H1 (cell line): ENCODE measurements around the gene FNDC3A. TPM values are rescaled to one million over a fixed set of nuclear protein-coding genes. Genes with fewer than 3 reads are reported as not detected.
"Not testable (repeated sequence)": the region's sequence is repeated elsewhere in the genome, so short reads cannot be mapped to it uniquely, and the experiment has no call there.

Experiments used
- CTCF ChIA-PET: fragments of 300-600 bp; sonication (Branson Sonifier 250); formaldehyde crosslinking; loops from one replicate; lab custom pipeline; 2021; ENCODE audit not compliant: partially characterized antibody; lab: Charles Lee
- POLR2A ChIA-PET: fragments of 300-600 bp; sonication (Branson Sonifier 250); formaldehyde crosslinking; loops from one replicate; lab custom pipeline; 2021; ENCODE audit warnings: inconsistent platforms; ENCODE audit not compliant: partially characterized antibody; lab: Charles Lee
- DNase-seq, 2 experiments: peaks; one replicate each; pipeline versions ENCODE4 v3.0.0 to v3.0.0-alpha.2; 2010 to 2022; ENCODE audit warnings: low spot score in 2 of 2, low read depth in 1 of 2, mixed read lengths in 1 of 2
- FAIRE-seq: peaks from 2 replicates; lab custom pipeline; 2011; peaks lifted over from hg19 to GRCh38; lab: Jason Lieb, UNC
- H2AFZ ChIP-seq: 2 replicates; pipeline ENCODE4 v1.8.1; 2012; ENCODE audit warnings: low read length, inconsistent platforms
- H2AK5ac ChIP-seq: 2 replicates; pipeline ENCODE4 v1.6.1; 2013; ENCODE audit warnings: low read depth, low read length
- H2BK120ac ChIP-seq: replicated peaks from 2 replicates; pipeline ENCODE3; 2013; ENCODE audit warnings: low read depth, low read length, inconsistent platforms
- H2BK12ac ChIP-seq: 2 replicates; pipeline ENCODE4 v1.6.1; 2013; ENCODE audit warnings: low read depth, low read length
- H2BK15ac ChIP-seq: 2 replicates; pipeline ENCODE4 v1.6.1; 2013; ENCODE audit warnings: low read length
- H2BK20ac ChIP-seq: 2 replicates; pipeline ENCODE4 v1.6.1; 2013; ENCODE audit warnings: low read length
- H2BK5ac ChIP-seq: 2 replicates; pipeline ENCODE4 v1.6.1; 2013; ENCODE audit warnings: low read depth, low read length
- H3K14ac ChIP-seq: 2 replicates; pipeline ENCODE4 v1.6.1; 2013; ENCODE audit warnings: inconsistent platforms; ENCODE audit not compliant: insufficient read length
- H3K18ac ChIP-seq: 2 replicates; pipeline ENCODE4 v1.6.1; 2013; ENCODE audit warnings: low read length; ENCODE audit errors: extremely low read depth
- H3K23ac ChIP-seq: 2 replicates; pipeline ENCODE4 v1.6.1; 2013; ENCODE audit warnings: inconsistent platforms; ENCODE audit not compliant: insufficient read length
- H3K23me2 ChIP-seq: 2 replicates; pipeline ENCODE4 v1.6.1; 2013; ENCODE audit warnings: low read depth, low read length
- H3K27ac ChIP-seq: 2 replicates; pipeline ENCODE4 v1.6.1; 2011; ENCODE audit warnings: low read depth, low read length, inconsistent platforms
- H3K27me3 ChIP-seq, 4 experiments: replicated peaks in 1 of 4; 1 replicate in 1 of 4; 2 replicates in 3 of 4; pipeline versions ENCODE4 v1.6.1 to v1.8.1; 2011 to 2013; ENCODE audit warnings: low read length in 3 of 4, mild to moderate bottlenecking in 3 of 4, inconsistent platforms in 2 of 4, mixed read lengths in 2 of 4, moderate library complexity in 1 of 4; ENCODE audit not compliant: control insufficient read depth in 3 of 4, insufficient read depth in 3 of 4; ENCODE audit errors: extremely low read depth in 1 of 4
- H3K36me3 ChIP-seq, 4 experiments: 2 replicates each; pipeline versions ENCODE4 v1.6.1 to v1.8.1; 2011 to 2013; ENCODE audit warnings: mild to moderate bottlenecking in 4 of 4, low read length in 3 of 4, moderate library complexity in 2 of 4, control low read depth in 1 of 4, inconsistent platforms in 1 of 4; ENCODE audit not compliant: insufficient read depth in 4 of 4, control insufficient read depth in 2 of 4
- H3K4ac ChIP-seq: replicated peaks from 2 replicates; pipeline ENCODE3; 2013; ENCODE audit warnings: low read length, low read depth, mixed read lengths, inconsistent platforms; ENCODE audit not compliant: insufficient read length
- H3K4me1 ChIP-seq, 4 experiments: replicated peaks in 1 of 4; 1 replicate in 1 of 4; 2 replicates in 3 of 4; pipeline versions ENCODE4 v1.6.1 to v1.8.1; 2011 to 2013; ENCODE audit warnings: low read length in 3 of 4, inconsistent platforms in 2 of 4, mixed read lengths in 1 of 4; ENCODE audit not compliant: insufficient read depth in 4 of 4, control insufficient read depth in 3 of 4
- H3K4me2 ChIP-seq, 2 experiments: 2 replicates each; pipeline versions ENCODE4 v1.6.1 to v1.8.1; 2011 to 2013; ENCODE audit warnings: low read depth in 2 of 2, low read length in 2 of 2, control low read depth in 1 of 2, inconsistent platforms in 1 of 2, mild to moderate bottlenecking in 1 of 2; ENCODE audit not compliant: insufficient read depth in 1 of 2
- H3K4me3 ChIP-seq, 4 experiments: fragments of 200-600, 300-600 bp in 1 of 4; sonication (generic), shearing (Covaris generic), sonication (Bioruptor Twin) in 1 of 4; 2 replicates each; pipeline versions ENCODE4 v1.5.1 to v1.8.1; 2011 to 2016; ENCODE audit warnings: low read length in 4 of 4, low read depth in 3 of 4, control low read depth in 2 of 4, inconsistent platforms in 2 of 4, mild to moderate bottlenecking in 2 of 4, mixed read lengths in 1 of 4, moderate library complexity in 1 of 4; ENCODE audit not compliant: insufficient read depth in 2 of 4; ENCODE audit errors: extremely low read depth in 1 of 4
- H3K56ac ChIP-seq: replicated peaks from 2 replicates; pipeline ENCODE3; 2013; ENCODE audit warnings: low read depth, mild to moderate bottlenecking, mixed read lengths, low read length, inconsistent platforms; ENCODE audit not compliant: insufficient read length
- H3K79me1 ChIP-seq: 2 replicates; pipeline ENCODE4 v1.6.1; 2013; ENCODE audit warnings: low read depth, low read length, control low read depth
- H3K79me2 ChIP-seq, 2 experiments: 2 replicates each; pipeline versions ENCODE4 v1.6.1 to v1.8.1; 2012 to 2013; ENCODE audit warnings: low read length in 2 of 2, mild to moderate bottlenecking in 2 of 2, inconsistent platforms in 1 of 2; ENCODE audit not compliant: insufficient read depth in 2 of 2, control insufficient read depth in 1 of 2
- H3K9ac ChIP-seq, 4 experiments: replicated peaks in 1 of 4; 1 replicate in 1 of 4; 2 replicates in 3 of 4; pipeline versions ENCODE4 v1.6.1 to v1.8.1; 2011 to 2013; ENCODE audit warnings: low read depth in 3 of 4, low read length in 3 of 4, control low read depth in 2 of 4, mild to moderate bottlenecking in 2 of 4, moderate library complexity in 2 of 4, inconsistent platforms in 1 of 4; ENCODE audit errors: extremely low read depth in 1 of 4
- H3K9me3 ChIP-seq, 2 experiments: 2 replicates each; pipeline versions ENCODE4 v1.6.1 to v1.8.1; 2012 to 2013; ENCODE audit warnings: mild to moderate bottlenecking in 2 of 2, moderate library complexity in 2 of 2, control low read depth in 1 of 2, inconsistent platforms in 1 of 2, low read depth in 1 of 2, low read length in 1 of 2, mixed read lengths in 1 of 2; ENCODE audit not compliant: insufficient read depth in 2 of 2
- H4K20me1 ChIP-seq, 2 experiments: replicated peaks in 1 of 2; 2 replicates each; pipeline versions ENCODE3 to v1.8.1; 2011 to 2013; ENCODE audit warnings: inconsistent platforms in 2 of 2, low read length in 2 of 2, mild to moderate bottlenecking in 1 of 2; ENCODE audit not compliant: insufficient read depth in 2 of 2, control insufficient read depth in 1 of 2
- H4K5ac ChIP-seq: 2 replicates; pipeline ENCODE4 v1.6.1; 2013; ENCODE audit warnings: low read length, low read depth, mixed read lengths, inconsistent platforms; ENCODE audit not compliant: insufficient read length
- H4K8ac ChIP-seq: 2 replicates; pipeline ENCODE4 v1.8.0; 2013; ENCODE audit warnings: mild to moderate bottlenecking, moderate library complexity, low read length, inconsistent platforms; ENCODE audit not compliant: insufficient read depth; ENCODE audit errors: extremely low read depth
- H4K91ac ChIP-seq: replicated peaks from 2 replicates; pipeline ENCODE3; 2013; ENCODE audit warnings: low read length, mixed read lengths, inconsistent platforms; ENCODE audit not compliant: insufficient read length
- WGBS, 2 experiments: shearing (Covaris generic) in 1 of 2; methylation state at CpG; one replicate each; pipeline versions ENCODE4 v1.1.6 to v1.1.7; 2013 to 2015; ENCODE audit warnings: low lambda C conversion rate in 2 of 2, mixed read lengths in 2 of 2, inconsistent platforms in 1 of 2, low coverage in 1 of 2, missing lambda C conversion rate in 1 of 2; ENCODE audit not compliant: insufficient replicate concordance in 2 of 2, insufficient coverage in 1 of 2, insufficient read length in 1 of 2; ENCODE audit errors: extremely low coverage in 1 of 2, missing lambda C conversion rate in 1 of 2; 5-methylcytosine and 5-hydroxymethylcytosine counted together
- polyA plus RNA-seq, 7 experiments: library from polyadenylated mRNA; depleted of rRNA in 3 of 7; stranded (reverse) in 5 of 7; unstranded in 2 of 7; fragments of >200 nt in 5 of 7; fragments of 200-250 nt in 2 of 7; gene quantifications; 1 replicate in 5 of 7; 2 replicates in 1 of 7; 4 replicates in 1 of 7; pipeline versions ENCODE4 v1.2.1 to v1.2.3, GENCODE V29; 2011 to 2013; ENCODE audit warnings: missing spikeins in 2 of 7, mixed read lengths in 2 of 7
- total RNA-seq: library from RNA; stranded (reverse); fragmentation: NEBNext Ultra II Directional; extraction: Animal tissue kit (Norgen Biotek cat#: 25700); gene quantifications from 2 replicates; pipeline ENCODE4 v1.2.1, GENCODE V29; 2021

Gene FNDC3A
- total and polyA plus RNA-seq, 2 of the 8 experiments (the other 6 are each of a cell fraction or from before 2014, with no cell fraction given) = 14.6 to 26.0 TPM

DNA sequence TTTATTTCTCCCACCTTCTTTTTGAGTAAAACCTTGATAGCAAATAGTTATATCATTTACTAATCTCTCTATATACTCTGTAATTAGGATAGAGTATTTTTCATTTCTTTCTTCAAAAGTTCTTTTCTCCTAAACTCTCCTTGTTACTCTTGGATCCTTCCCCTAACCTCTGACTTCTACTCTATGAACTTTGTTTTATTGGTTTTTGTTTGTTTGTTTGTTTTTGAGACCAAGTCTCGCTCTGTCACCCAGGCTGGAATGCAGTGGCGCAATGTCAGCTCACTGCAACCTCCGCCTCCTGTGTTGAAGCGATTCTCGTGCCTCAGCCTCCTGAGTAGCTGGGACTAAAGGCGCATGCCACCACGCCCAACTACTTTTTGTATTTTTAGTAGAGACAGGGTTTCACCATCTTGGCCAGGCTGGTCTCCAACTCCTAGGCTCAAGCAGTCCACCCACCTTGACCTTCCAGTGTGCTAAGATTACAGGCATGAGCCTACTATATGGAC is 161.5 kb downstream of the FNDC3A start:
- H3K4ac ChIP-seq, H3K27me3 ChIP-seq, H2BK5ac ChIP-seq, H2BK120ac ChIP-seq, H3K18ac ChIP-seq, DNase-seq, H3K9me3 ChIP-seq, H3K4me3 ChIP-seq, H3K14ac ChIP-seq, H2BK15ac ChIP-seq, H3K27ac ChIP-seq, POLR2A ChIA-PET, CTCF ChIA-PET, H4K91ac ChIP-seq, H2AK5ac ChIP-seq, H3K4me1 ChIP-seq, H4K20me1 ChIP-seq, H4K8ac ChIP-seq, H3K9ac ChIP-seq, H3K23me2 ChIP-seq, H3K56ac ChIP-seq, H3K79me2 ChIP-seq, H2AFZ ChIP-seq, H4K5ac ChIP-seq, H2BK12ac ChIP-seq, H2BK20ac ChIP-seq, H3K79me1 ChIP-seq, H3K4me2 ChIP-seq, H3K23ac ChIP-seq, FAIRE-seq: not testable (repeated sequence)
- WGBS, 2 experiments = 93% methylated on average over 7 of the region's 7 CpGs; no CpG with 5 or more reads in 1 of the 2 experiments
- peaks cover 0 to 44% (median 17%) of the 10 kb centered on the region in 4 experiments; a peak in 6 of 8 replicates for H3K36me3 ChIP-seq
